DMS153 treated with DMSO at 0.1 percent for 48 hours (cell line): ENCODE measurements around the gene SRMS.
A peak's percentile ranks its signal among the peaks of the same experiment; 100 is the strongest.

Experiments
- DNase-seq: peaks from one replicate; lab custom pipeline; 2025; ENCODE audit not compliant: unreplicated experiment; lab: John Stamatoyannopoulos, UW

The SRMS gene

GRCh38 chr20:63547725-63548480 lies at the start of gene SRMS:
Gene SRMS, minus strand, starts transcription at chr20:63547749. Its CDS starts 286 bp downstream, at chr20:63547463.
- no peak for DNase-seq

GRCh38 chr20:63596423-63596822 lies 48.9 kb upstream of the SRMS start:
- no peak for DNase-seq

- DNase-seq, result no peak
Observed at GRCh38 chr20:63595416-63596127, 48.0 kb upstream of the SRMS start.

- no peak for DNase-seq
Observed at GRCh38 chr20:63594043-63594561, 46.6 kb upstream of the SRMS start.

GRCh38 chr20:63592661-63593060 lies 45.1 kb upstream of the SRMS start:
- no peak for DNase-seq

- no peak for DNase-seq
Observed at GRCh38 chr20:63591786-63592355, 44.3 kb upstream of the SRMS start.

GRCh38 chr20:63591147-63591533 lies 43.6 kb upstream of the SRMS start:
- no peak for DNase-seq

- DNase-seq, result no peak
Observed at GRCh38 chr20:63590218-63591146, 42.9 kb upstream of the SRMS start.

GRCh38 chr20:63589261-63590217 lies 42.0 kb upstream of the SRMS start:
- DNase-seq, result no peak

GRCh38 chr20:63588641-63589041 lies 41.1 kb upstream of the SRMS start:
- no peak for DNase-seq

- DNase-seq, result no peak
Observed at GRCh38 chr20:63587776-63588591, 40.4 kb upstream of the SRMS start.

GRCh38 chr20:63587256-63587655 lies 39.7 kb upstream of the SRMS start:
- no peak for DNase-seq

GRCh38 chr20:63586797-63587196 lies 39.2 kb upstream of the SRMS start:
- DNase-seq, result no peak

- DNase-seq, result no peak
Observed at GRCh38 chr20:63585616-63586565, 38.3 kb upstream of the SRMS start.

GRCh38 chr20:63582382-63583063 lies 35.0 kb upstream of the SRMS start:
- DNase-seq, result no peak

GRCh38 chr20:63580796-63581461 lies 33.4 kb upstream of the SRMS start:
- DNase-seq, result peak; percentile 8
